ENCODE results near the gene AGPAT3. TPM values are rescaled to one million over a fixed set of nuclear protein-coding genes. Genes with fewer than 3 reads are reported as not detected.

Gene AGPAT3
- total RNA-seq, 6 donors from 2014 or later: 55.0 to 102 (median 70.0) TPM

- Histone ChIP-seq H3K4me1 (peaks cover 0 to 17% (median 2%) of the 10 kb centered on the region in 4 donors), H3K27me3 (no peaks in the 10 kb centered on the region), H3K9me3 (no peaks in the 10 kb centered on the region), H3K36me3 (no peaks in the 10 kb centered on the region), H3K27ac (no peak overlapping the region), H3K4me3 (no peak overlapping the region)
- peak in 1 of 2 donors; percentile 32 for DNase-seq
- WGBS, 2 donors: 85 to 90% methylated on average over 11 to 17 of the region's 17 CpGs
- ATAC-seq (ENCODE audit: low FRiP score in 2 of 2): peak in 1 of 2 donors; percentile 68
- TF ChIP-seq EP300 (IDR thresholded peaks at IDR 0.05): no peak
Measured at GRCh38 chr21:43824333-43825241, 40.4 kb upstream of the AGPAT3 start.

GRCh38 chr21:43825242-43825935, 39.6 kb upstream of the AGPAT3 start:
- Histone ChIP-seq H3K27ac (no peak overlapping the region), H3K4me3 (no peak overlapping the region), H3K27me3 (no peaks in the 10 kb centered on the region), H3K4me1 (peaks cover 0 to 10% (median 2%) of the 10 kb centered on the region in 4 donors), H3K36me3 (no peaks in the 10 kb centered on the region), H3K9me3 (no peaks in the 10 kb centered on the region)
- no peak for ATAC-seq (ENCODE audit: low FRiP score in 2 of 2)
- peak in 1 of 2 donors; percentile 75 for DNase-seq
- TF ChIP-seq CTCF (IDR thresholded peaks at IDR 0.05) (no peak), EP300 (IDR thresholded peaks at IDR 0.05) (no peak), POLR2AphosphoS5 (IDR thresholded peaks at IDR 0.05) (no peak), POLR2A (IDR thresholded peaks at IDR 0.05) (no peak)
- 82 to 88% methylated on average over 19 to 24 of the region's 24 CpGs for WGBS, 2 donors

GRCh38 chr21:43825936-43826622, 38.9 kb upstream of the AGPAT3 start:
- ATAC-seq (ENCODE audit: low FRiP score in 2 of 2): peak; percentile 14 to 65
- no peak overlapping the region for H3K4me3 ChIP-seq
- H3K4me1 ChIP-seq: peaks cover 0 to 10% (median 2%) of the 10 kb centered on the region in 4 donors
- H3K9me3 ChIP-seq: no peaks in the 10 kb centered on the region
- TF ChIP-seq EP300 (IDR thresholded peaks at IDR 0.05) (no peak), CTCF (IDR thresholded peaks at IDR 0.05) (peak in 4 of 6 experiments; percentile 25 to 53 (median 31))
- no peak overlapping the region for H3K27ac ChIP-seq
- peak in 1 of 2 donors; percentile 78 for DNase-seq
- no peaks in the 10 kb centered on the region for H3K36me3 ChIP-seq
- WGBS, 2 donors: 64 to 70% methylated on average over 2 to 31 of the region's 31 CpGs
- no peaks in the 10 kb centered on the region for H3K27me3 ChIP-seq

- no peak overlapping the region for H3K4me3 ChIP-seq
- peaks cover 0 to 10% (median 2%) of the 10 kb centered on the region in 4 donors for H3K4me1 ChIP-seq
- WGBS, 2 donors: 55% methylated on average over 5 to 8 of the region's 8 CpGs
- ATAC-seq (ENCODE audit: low FRiP score in 2 of 2) (peak; percentile 5 to 46), DNase-seq (no peak)
- H3K27me3 ChIP-seq: no peaks in the 10 kb centered on the region
- no peak for TF ChIP-seq EP300 (IDR thresholded peaks at IDR 0.05)
- no peaks in the 10 kb centered on the region for H3K9me3 ChIP-seq
- H3K27ac ChIP-seq: no peak overlapping the region
- H3K36me3 ChIP-seq: no peaks in the 10 kb centered on the region
Measured at GRCh38 chr21:43826623-43826974, 38.4 kb upstream of the AGPAT3 start.

GRCh38 chr21:43827015-43827611, 37.9 kb upstream of the AGPAT3 start:
- Histone ChIP-seq H3K36me3 (no peaks in the 10 kb centered on the region), H3K27me3 (no peaks in the 10 kb centered on the region), H3K4me1 (peaks cover 0 to 10% (median 2%) of the 10 kb centered on the region in 4 donors), H3K27ac (no peak overlapping the region), H3K4me3 (no peak overlapping the region), H3K9me3 (no peaks in the 10 kb centered on the region)
- 79 to 90% methylated on average over 15 to 18 of the region's 18 CpGs for WGBS, 2 donors
- ATAC-seq (ENCODE audit: low FRiP score in 2 of 2) (peak; percentile 15 to 69), DNase-seq (no peak)
- no peak for TF ChIP-seq POLR2A (IDR thresholded peaks at IDR 0.05)
- no peak for TF ChIP-seq EP300 (IDR thresholded peaks at IDR 0.05)
- no peak for TF ChIP-seq CTCF (IDR thresholded peaks at IDR 0.05)
- TF ChIP-seq POLR2AphosphoS5 (IDR thresholded peaks at IDR 0.05): no peak

All from upper lobe of left lung (tissue), 6 donors.